NB4 (cell line): ENCODE results near the gene CMKLR1.

Source experiments
- DNase-seq: peaks from one replicate; pipeline ENCODE4 v3.0.0; 2010; ENCODE audit warnings: low read depth
- H3K4me3 ChIP-seq: one replicate; pipeline ENCODE4 v1.5.1; 2011; ENCODE audit warnings: mild to moderate bottlenecking, low read depth, low read length, moderate library complexity
- CTCF ChIP-seq: IDR thresholded peaks from one replicate; pipeline ENCODE4 v1.5.1; 2012; ENCODE audit warnings: low read depth, low read length
- MAX ChIP-seq: IDR thresholded peaks from 2 replicates; pipeline ENCODE4 v1.6.1; 2011; ENCODE audit warnings: low read depth, low read length
- MYC ChIP-seq: IDR thresholded peaks from 2 replicates; pipeline ENCODE4 v1.6.1; 2011; ENCODE audit warnings: low read depth, low read length
- POLR2A ChIP-seq: IDR thresholded peaks from 2 replicates; pipeline ENCODE4 v1.6.1; 2011; ENCODE audit warnings: mild to moderate bottlenecking; ENCODE audit not compliant: insufficient read length; ENCODE audit errors: extremely low read depth

The CMKLR1 gene

GRCh38 chr12:108299980-108300696, 39.0 kb downstream of the CMKLR1 start:
- TF ChIP-seq MAX: no peak
- no peak for TF ChIP-seq POLR2A
- no peak for TF ChIP-seq CTCF
- no peak for TF ChIP-seq MYC

GRCh38 chr12:108299516-108299915, 39.6 kb downstream of the CMKLR1 start:
- TF ChIP-seq POLR2A (no peak), CTCF (no peak), MAX (no peak), MYC (no peak)
- DNase-seq: no peak
- no peak overlapping the region for H3K4me3 ChIP-seq

More at GRCh38 chr12:108299980-108300696, 39.0 kb downstream of the CMKLR1 start:
- DNase-seq: no peak
- no peak overlapping the region for H3K4me3 ChIP-seq

GRCh38 chr12:108298761-108299275, 40.3 kb downstream of the CMKLR1 start:
- no peak overlapping the region for H3K4me3 ChIP-seq
- DNase-seq: no peak
- no peak for TF ChIP-seq CTCF
- TF ChIP-seq POLR2A: no peak
- no peak for TF ChIP-seq MAX
- no peak for TF ChIP-seq MYC

- no peak for TF ChIP-seq POLR2A
- no peak for TF ChIP-seq MYC
- no peak for TF ChIP-seq MAX
- no peak for TF ChIP-seq CTCF
- H3K4me3 ChIP-seq: no peak overlapping the region
- DNase-seq: no peak
Measured at GRCh38 chr12:108297895-108298760, 41.0 kb downstream of the CMKLR1 start.

GRCh38 chr12:108297424-108297823, 41.7 kb downstream of the CMKLR1 start:
- H3K4me3 ChIP-seq: no peak overlapping the region
- DNase-seq: no peak
- no peak for TF ChIP-seq MYC
- no peak for TF ChIP-seq CTCF
- no peak for TF ChIP-seq POLR2A
- TF ChIP-seq MAX: no peak
